HG02763 (cell line): Measurements from ENCODE around the gene NDST3.

Experiments
- ATAC-seq: cut with Tn5 transposase; IDR thresholded peaks from one replicate; pipeline ENCODE4 v1.9.1; 2021; ENCODE audit warnings: mild to moderate bottlenecking, moderate library complexity; ENCODE audit not compliant: unreplicated experiment

NDST3 gene

GRCh38 chr4:118173126-118173525 is 138.8 kb downstream of the NDST3 start:
- no peak for ATAC-seq

- no peak for ATAC-seq
These were observed 139.9 kb downstream of the NDST3 start for GRCh38 chr4:118173956-118174725.

GRCh38 chr4:118175506-118175905 is 141.2 kb downstream of the NDST3 start:
- no peak for ATAC-seq

- ATAC-seq, result no peak
These were observed 142.8 kb downstream of the NDST3 start for GRCh38 chr4:118177126-118177525.

- ATAC-seq, result no peak
These were observed 146.5 kb downstream of the NDST3 start for GRCh38 chr4:118180776-118181175.

DNA sequence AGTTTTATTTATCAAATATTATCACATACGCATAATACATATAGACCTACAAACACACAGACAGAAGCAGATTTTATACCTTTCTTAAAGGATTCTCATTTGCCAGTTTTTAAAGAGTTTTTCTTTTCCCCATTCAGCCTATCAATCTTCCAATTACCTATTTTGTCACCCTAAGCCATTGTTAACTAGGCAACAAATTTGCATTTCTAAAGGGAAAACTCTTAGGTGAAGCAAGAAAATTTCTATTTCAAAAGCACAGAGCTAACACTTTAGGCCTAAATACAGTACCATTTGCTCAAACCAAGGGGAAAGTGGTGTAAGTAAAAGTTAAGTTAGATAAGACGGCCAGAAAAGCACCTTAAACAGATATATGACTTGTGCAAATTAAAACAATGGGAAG is 156.6 kb downstream of the NDST3 start:
- ATAC-seq, result no peak

GRCh38 chr4:118193421-118193820 is 159.1 kb downstream of the NDST3 start:
- ATAC-seq, result no peak

DNA sequence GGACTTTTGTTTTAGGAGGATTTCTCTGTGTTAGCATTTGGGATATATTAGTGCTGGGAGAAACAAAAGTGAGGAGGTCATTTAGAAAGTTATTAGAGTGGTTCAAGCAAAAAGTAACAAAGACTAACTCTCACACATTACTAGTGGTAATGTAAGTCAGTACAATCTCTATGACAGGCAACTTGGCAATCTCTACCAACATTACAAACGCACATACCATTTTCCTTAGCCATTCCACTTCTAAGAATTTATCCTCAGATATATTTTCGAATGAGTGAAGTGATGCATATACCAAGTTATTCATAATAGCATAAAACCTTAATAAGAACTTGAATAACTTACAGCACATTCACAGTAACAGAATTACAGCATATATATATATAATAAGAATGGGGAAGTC is 172.3 kb downstream of the NDST3 start:
- no peak for ATAC-seq

DNA sequence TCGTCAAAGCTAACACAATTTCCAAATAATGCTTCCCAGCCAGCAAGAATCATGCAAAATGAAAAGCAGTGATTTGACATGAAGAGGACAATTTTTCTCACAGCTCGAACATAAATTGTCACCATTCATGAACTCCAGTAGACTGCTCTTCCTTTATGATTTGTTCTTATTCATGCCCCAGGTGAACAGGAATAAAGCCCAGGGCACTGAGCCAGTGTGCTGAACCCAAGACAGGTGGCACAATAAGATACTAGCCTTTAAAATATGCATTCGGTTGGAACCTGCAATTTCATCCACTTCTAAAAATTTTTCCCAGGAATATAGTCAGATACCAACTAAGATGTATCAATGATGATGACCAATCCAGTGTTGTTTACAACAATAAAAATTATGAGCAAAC is 178.8 kb downstream of the NDST3 start:
- ATAC-seq, result no peak

DNA sequence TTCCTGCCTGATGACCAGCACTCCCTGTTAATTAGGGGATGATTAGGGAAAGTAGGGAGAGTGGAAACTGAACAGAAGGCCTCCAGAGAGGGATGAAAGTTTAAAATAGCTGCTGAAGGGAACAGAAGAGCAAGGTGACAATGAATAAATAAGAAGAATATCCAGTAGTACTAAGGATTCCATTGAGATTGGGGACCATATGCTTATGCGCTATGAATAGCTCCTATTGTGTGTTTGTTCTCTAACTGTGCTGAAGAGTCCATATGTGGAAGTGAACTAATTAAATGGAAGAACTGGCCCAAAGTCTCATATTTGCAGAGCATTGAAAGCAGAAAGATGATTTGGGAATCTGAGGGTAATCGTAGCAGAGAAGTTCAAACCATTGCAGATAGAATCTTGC is 181.5 kb downstream of the NDST3 start:
- no peak for ATAC-seq

DNA sequence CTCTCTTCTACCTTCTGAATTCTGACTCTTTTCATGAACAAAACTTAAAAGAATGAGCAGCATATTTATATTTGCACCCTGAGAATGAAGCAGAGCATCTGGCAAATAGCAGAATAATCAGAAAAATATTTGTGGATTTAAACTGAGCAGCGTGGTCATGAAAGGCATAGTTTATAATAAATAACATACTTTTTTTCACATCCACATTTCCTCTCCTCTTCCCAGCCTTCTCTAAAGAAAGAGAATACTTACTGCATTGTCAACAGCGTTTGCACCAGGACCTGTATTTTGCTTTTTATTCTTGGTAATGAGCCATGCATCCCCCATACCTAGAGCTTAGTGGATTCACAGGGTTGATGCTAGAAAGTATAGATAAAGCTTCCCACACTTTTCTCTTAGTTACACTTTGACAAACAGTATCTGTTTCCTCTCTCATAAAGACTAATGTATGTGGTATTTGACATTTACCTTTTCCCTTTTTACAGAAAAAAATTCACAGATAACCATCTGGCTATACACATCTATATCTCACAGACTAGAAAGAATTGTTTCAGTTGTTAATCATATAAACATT is 187.0 kb downstream of the NDST3 start:
- ATAC-seq, result no peak

DNA sequence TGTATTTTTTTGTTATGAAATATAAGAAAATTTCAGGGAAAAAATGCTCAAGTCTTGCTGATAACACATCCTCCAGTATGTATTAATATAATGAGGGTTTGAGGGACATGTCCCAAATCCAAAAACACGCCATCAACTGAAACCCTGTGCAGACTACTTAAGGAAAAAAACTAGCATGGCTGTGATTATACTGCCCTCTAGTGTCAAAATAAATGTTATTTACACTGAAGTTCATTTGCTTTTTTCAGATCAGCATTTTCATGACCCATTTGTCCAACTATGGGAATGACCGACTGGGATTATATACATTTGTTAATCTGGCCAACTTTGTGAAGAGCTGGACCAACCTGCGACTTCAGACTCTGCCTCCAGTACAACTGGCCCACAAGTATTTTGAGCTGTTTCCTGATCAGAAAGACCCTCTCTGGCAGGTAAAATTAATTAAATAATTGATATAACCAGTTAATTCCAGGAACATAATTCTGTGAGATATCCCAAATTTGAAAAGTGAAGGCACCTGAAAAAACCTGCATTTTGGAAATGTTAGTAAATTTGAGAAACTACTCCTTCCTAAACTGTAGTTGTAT is 190.1 kb downstream of the NDST3 start:
- ATAC-seq, result peak; percentile 60

DNA sequence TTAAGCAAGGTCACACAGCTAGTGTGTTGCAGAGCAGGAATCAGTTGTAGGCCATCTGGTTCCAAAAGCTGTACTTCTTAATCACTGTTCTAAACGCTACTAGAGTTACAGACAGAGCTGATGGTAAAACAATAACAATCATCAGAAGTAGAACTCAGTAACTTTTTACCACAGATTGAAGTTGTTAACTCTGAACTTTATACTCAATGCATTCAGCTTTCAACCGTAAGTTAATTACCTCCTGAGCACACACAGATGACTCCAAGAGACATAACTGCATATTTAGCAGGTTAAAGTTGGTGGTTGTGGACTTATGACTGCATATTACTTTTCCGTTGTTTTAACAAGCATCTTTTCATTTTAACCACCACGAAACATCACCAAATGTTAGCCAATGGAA is 191.2 kb downstream of the NDST3 start:
- no peak for ATAC-seq

DNA sequence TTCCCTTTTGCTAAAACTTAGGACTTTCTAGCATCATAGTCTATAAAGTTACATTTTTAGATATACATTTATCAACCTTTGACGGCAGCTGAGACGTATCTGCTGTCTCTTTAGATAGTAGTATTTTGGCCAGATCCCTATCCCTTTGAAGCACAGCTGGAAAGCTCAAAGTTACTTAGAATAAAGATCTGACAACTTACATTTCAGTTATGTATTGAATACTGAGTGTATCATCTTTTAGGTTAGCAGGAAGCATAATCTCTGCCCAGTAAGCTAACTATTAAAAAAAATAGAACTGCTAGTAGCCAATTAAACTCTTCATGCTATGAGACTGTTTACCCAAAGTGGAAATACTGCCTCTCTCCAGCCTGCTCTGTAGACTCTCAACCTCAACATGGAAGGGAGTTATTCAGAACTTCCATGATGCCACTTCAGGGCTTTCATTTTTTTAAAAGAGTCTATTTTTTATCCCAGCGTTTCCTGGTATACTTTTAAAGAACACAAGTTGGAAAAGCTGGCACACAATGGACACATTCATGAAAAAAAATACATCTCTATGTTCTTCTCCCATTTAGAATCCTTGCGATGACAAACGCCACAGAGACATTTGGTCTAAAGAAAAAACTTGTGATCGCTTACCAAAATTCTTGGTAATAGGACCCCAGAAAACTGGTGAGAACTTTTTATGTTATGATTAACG is 192.2 kb downstream of the NDST3 start:
- no peak for ATAC-seq

GRCh38 chr4:118235566-118236120 is 201.4 kb downstream of the NDST3 start:
- ATAC-seq, result no peak

DNA sequence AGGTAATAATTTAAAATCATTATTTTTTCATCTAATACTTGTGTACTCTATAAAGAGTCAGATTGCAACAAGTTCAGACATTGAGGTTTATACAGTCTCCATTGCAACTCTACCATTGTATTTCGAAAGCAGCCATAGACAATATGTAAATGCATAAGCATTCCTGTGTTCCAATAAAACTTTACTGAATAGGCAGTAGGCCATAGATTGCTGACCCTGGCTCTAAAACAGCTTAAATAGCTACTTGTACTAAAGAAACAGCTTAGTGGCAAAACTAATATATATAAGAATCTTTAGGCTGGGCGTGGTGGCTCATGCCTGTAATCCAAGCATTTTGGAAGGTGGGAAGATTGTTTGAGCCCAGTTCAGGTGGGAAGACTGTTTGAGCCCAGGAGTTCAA is 203.2 kb downstream of the NDST3 start:
- ATAC-seq, result no peak

- ATAC-seq, result no peak
These were observed 215.6 kb downstream of the NDST3 start for GRCh38 chr4:118249890-118250289.

- no peak for ATAC-seq
These were observed 220.1 kb downstream of the NDST3 start for GRCh38 chr4:118254368-118254767.

GRCh38 chr4:118259111-118259510 is 224.8 kb downstream of the NDST3 start:
- no peak for ATAC-seq

DNA sequence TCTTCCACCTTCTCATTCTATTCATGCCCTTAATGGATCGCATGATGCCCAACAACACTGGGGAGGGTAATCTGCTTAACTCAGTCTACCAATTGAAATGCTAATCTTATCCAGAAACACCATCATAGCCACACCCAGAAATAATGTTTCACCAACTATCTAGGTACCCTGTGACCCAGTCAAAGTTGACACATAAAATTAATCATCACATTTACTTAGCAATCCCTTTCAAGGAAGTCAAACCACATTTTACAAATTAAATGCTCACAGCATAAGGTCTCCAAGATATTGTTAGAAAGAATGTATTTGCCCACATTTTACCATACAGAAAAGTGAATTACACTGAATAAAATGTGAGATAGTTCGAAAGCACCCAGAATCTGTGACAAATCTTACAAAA is 226.0 kb downstream of the NDST3 start:
- ATAC-seq, result no peak

DNA sequence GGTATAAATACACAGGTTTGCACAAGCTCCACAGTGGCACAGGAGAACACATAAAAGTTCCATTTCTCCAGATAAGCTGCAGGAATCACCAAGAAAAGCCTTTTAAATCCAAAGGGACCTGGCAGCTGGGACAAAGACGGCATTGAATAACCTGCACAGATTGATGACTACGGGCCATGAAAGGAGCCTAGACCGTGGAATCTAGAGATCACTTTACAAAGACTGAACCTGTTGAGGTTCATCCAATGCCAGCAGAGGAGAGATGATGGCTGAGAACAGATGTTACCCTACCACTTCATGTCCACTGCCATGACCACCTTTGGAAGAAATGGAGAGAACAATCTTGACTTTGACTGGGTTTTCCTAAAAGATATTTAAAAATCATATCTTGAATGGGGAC is 229.8 kb downstream of the NDST3 start:
- ATAC-seq, result no peak
